SK-N-SH treated with all-trans-retinoic acid at 6 μM for 48 hours (cell line): ENCODE data around the gene C6orf163.

ENCODE experiments used
- ATAC-seq: fragments of 200-7000 bp; cut with Tn5 transposase; 3 replicates; pipeline ENCODE4 v1.9.1; 2020; ENCODE audit warnings: mild to moderate bottlenecking, moderate library complexity
- ARNTL ChIP-seq: fragments of 450-650 bp; formaldehyde crosslinking; IDR thresholded peaks from 2 replicates; pipeline ENCODE4 v1.5.0; 2020; ENCODE audit warnings: low read depth, mild to moderate bottlenecking, moderate library complexity, borderline replicate concordance
- BACH2 ChIP-seq: fragments of 250-450 bp; sonication (Bioruptor Pico); IDR thresholded peaks from 2 replicates; pipeline ENCODE4 v1.9.0; 2021; ENCODE audit warnings: mild to moderate bottlenecking, borderline replicate concordance
- CREB5 ChIP-seq: fragments of 250-450 bp; sonication (Bioruptor Pico); IDR thresholded peaks from 2 replicates; pipeline ENCODE4 v1.5.1; 2020; ENCODE audit warnings: low read depth, mild to moderate bottlenecking, moderate library complexity
- CSDC2 ChIP-seq: fragments of 250-450 bp; sonication (Bioruptor Pico); IDR thresholded peaks from 2 replicates; pipeline ENCODE4 v1.5.0; 2020; ENCODE audit warnings: mild to moderate bottlenecking, moderate library complexity
- CSRNP3 ChIP-seq: fragments of 250-450 bp; sonication (Bioruptor Pico); IDR thresholded peaks from 2 replicates; pipeline ENCODE4 v1.5.1; 2021; ENCODE audit warnings: mild to moderate bottlenecking, moderate library complexity
- ESRRG ChIP-seq: fragments of 250-450 bp; sonication (Bioruptor Pico); IDR thresholded peaks from 2 replicates; pipeline ENCODE4 v1.6.1; 2021; ENCODE audit warnings: mild to moderate bottlenecking
- GLIS3 ChIP-seq: fragments of 250-450 bp; sonication (Bioruptor Pico); IDR thresholded peaks from 2 replicates; pipeline ENCODE4 v1.5.0; 2020; ENCODE audit warnings: mild to moderate bottlenecking, moderate library complexity
- ISL1 ChIP-seq: fragments of 250-450 bp; sonication (Bioruptor Pico); IDR thresholded peaks from 2 replicates; pipeline ENCODE4 v2.1.2; 2022; ENCODE audit warnings: mild to moderate bottlenecking, moderate library complexity
- OSR1 ChIP-seq: fragments of 250-450 bp; sonication (Bioruptor Pico); IDR thresholded peaks from 2 replicates; pipeline ENCODE4 v1.8.0; 2022; ENCODE audit warnings: moderate library complexity, mild to moderate bottlenecking, inconsistent platforms
- PATZ1 ChIP-seq: fragments of 250-450 bp; sonication (Bioruptor Pico); IDR thresholded peaks from 2 replicates; pipeline ENCODE4 v1.8.0; 2020; ENCODE audit warnings: mild to moderate bottlenecking, moderate library complexity, borderline replicate concordance
- POU6F1 ChIP-seq: fragments of 250-450 bp; sonication (Bioruptor Pico); IDR thresholded peaks from 2 replicates; pipeline ENCODE4 v1.8.0; 2021; ENCODE audit warnings: low read depth, mild to moderate bottlenecking, moderate library complexity, borderline replicate concordance
- PPARA ChIP-seq: fragments of 250-450 bp; sonication (Bioruptor Pico); IDR thresholded peaks from 2 replicates; pipeline ENCODE4 v1.5.0; 2020; ENCODE audit warnings: mild to moderate bottlenecking, borderline replicate concordance
- RARB ChIP-seq: fragments of 250-450 bp; sonication (Bioruptor Pico); IDR thresholded peaks from 2 replicates; pipeline ENCODE4 v1.8.0; 2021; ENCODE audit warnings: mild to moderate bottlenecking, moderate library complexity
- SNAI2 ChIP-seq: fragments of 250-450 bp; sonication (Bioruptor Pico); IDR thresholded peaks from 2 replicates; pipeline ENCODE4 v1.5.0; 2020; ENCODE audit warnings: mild to moderate bottlenecking, moderate library complexity
- TCF4 ChIP-seq: fragments of 250-450 bp; sonication (Bioruptor Pico); IDR thresholded peaks from 2 replicates; pipeline ENCODE4 v1.8.0; 2021; ENCODE audit warnings: mild to moderate bottlenecking, moderate library complexity, borderline replicate concordance
- TOX ChIP-seq: fragments of 250-450 bp; sonication (Bioruptor Pico); IDR thresholded peaks from 2 replicates; pipeline ENCODE4 v1.8.0; 2021; ENCODE audit warnings: mild to moderate bottlenecking, moderate library complexity, borderline replicate concordance
- ZC3H10 ChIP-seq: fragments of 250-450 bp; sonication (Bioruptor Pico); IDR thresholded peaks from 2 replicates; pipeline ENCODE4 v1.5.1; 2021; ENCODE audit warnings: mild to moderate bottlenecking, moderate library complexity
- ZFP3 ChIP-seq: fragments of 250-450 bp; sonication (Bioruptor Pico); IDR thresholded peaks from 2 replicates; pipeline ENCODE4 v1.5.0; 2020; ENCODE audit warnings: mild to moderate bottlenecking, moderate library complexity
- ZFP30 ChIP-seq: fragments of 450-650 bp; formaldehyde crosslinking; IDR thresholded peaks from 2 replicates; pipeline ENCODE4 v1.5.0; 2022; ENCODE audit warnings: mild to moderate bottlenecking, moderate library complexity
- ZNF565 ChIP-seq: fragments of 450-650 bp; formaldehyde crosslinking; conservative IDR thresholded peaks from 2 replicates; pipeline ENCODE4 v1.5.0; 2020; ENCODE audit warnings: low read depth, mild to moderate bottlenecking, moderate library complexity
- ZNF70 ChIP-seq: fragments of 450-650 bp; formaldehyde crosslinking; IDR thresholded peaks from 2 replicates; pipeline ENCODE4 v1.5.0; 2020; ENCODE audit warnings: mild to moderate bottlenecking, moderate library complexity
- ZNF8 ChIP-seq: fragments of 450-650 bp; formaldehyde crosslinking; IDR thresholded peaks from 2 replicates; pipeline ENCODE4 v1.5.0; 2020; ENCODE audit warnings: mild to moderate bottlenecking, moderate library complexity

C6orf163 gene

GRCh38 chr6:87366072-87366827, 21.6 kb downstream of the C6orf163 start:
- TF ChIP-seq ESRRG (CRISPR knock-in tag) (no peak), ZFP3 (no peak), CSRNP3 (CRISPR knock-in tag) (no peak), POU6F1 (CRISPR knock-in tag) (no peak), PPARA (CRISPR knock-in tag) (no peak), ZFP30 (CRISPR knock-in tag) (no peak), BACH2 (no peak), ISL1 (CRISPR knock-in tag) (no peak), TOX (no peak), RARB (CRISPR knock-in tag) (no peak), ZNF70 (CRISPR knock-in tag) (no peak), SNAI2 (CRISPR knock-in tag) (no peak), GLIS3 (CRISPR knock-in tag) (no peak), ARNTL (CRISPR knock-in tag) (no peak), PATZ1 (no peak), ZNF565 (no peak)
- no peak for ATAC-seq

GRCh38 chr6:87366899-87367298, 22.3 kb downstream of the C6orf163 start:
- no peak for ATAC-seq
- TF ChIP-seq ZFP30 (CRISPR knock-in tag): no peak
- no peak for TF ChIP-seq ZNF70 (CRISPR knock-in tag)
- no peak for TF ChIP-seq ARNTL (CRISPR knock-in tag)
- TF ChIP-seq CREB5 (CRISPR knock-in tag): no peak
- TF ChIP-seq ZNF565: no peak
- TF ChIP-seq, all 23 proteins: peak for 0

GRCh38 chr6:87373377-87373776, 28.8 kb downstream of the C6orf163 start:
- no peak for ATAC-seq
- peak; percentile 93 for TF ChIP-seq ZNF8 (CRISPR knock-in tag)
- TF ChIP-seq CSDC2 (CRISPR knock-in tag): no peak
- TF ChIP-seq ZNF565: no peak
- TF ChIP-seq ISL1 (CRISPR knock-in tag): no peak
- no peak for TF ChIP-seq POU6F1 (CRISPR knock-in tag)
- TF ChIP-seq RARB (CRISPR knock-in tag): no peak
- TF ChIP-seq ZFP30 (CRISPR knock-in tag): no peak
- TF ChIP-seq TOX: no peak

GRCh38 chr6:87375315-87375714, 30.7 kb downstream of the C6orf163 start:
- TF ChIP-seq ZNF8 (CRISPR knock-in tag) (no peak), CREB5 (CRISPR knock-in tag) (no peak), TCF4 (CRISPR knock-in tag) (no peak), PPARA (CRISPR knock-in tag) (no peak), GLIS3 (CRISPR knock-in tag) (no peak), OSR1 (CRISPR knock-in tag) (no peak), ARNTL (CRISPR knock-in tag) (no peak), ZC3H10 (no peak), BACH2 (no peak)
- no peak for ATAC-seq
